Stimulated activated CD4-positive, alpha-beta T cell treated with anti-CD3 and anti-CD28 coated beads, Interleukin-1b, Interleukin-23, amount 100 ng/mL, for 24 hours (primary cell): ENCODE data around the gene SSH2.
"Not testable (repeated sequence)": the region's sequence is repeated elsewhere in the genome, so short reads cannot be mapped to it uniquely, and the experiment has no call there.

Source experiments
- DNase-seq, 4 experiments: peaks; one replicate each; pipeline ENCODE4 v3.0.0-alpha.2; 2020; ENCODE audit warnings: low read depth in 4 of 4, low spot score in 1 of 4

Gene SSH2

DNA sequence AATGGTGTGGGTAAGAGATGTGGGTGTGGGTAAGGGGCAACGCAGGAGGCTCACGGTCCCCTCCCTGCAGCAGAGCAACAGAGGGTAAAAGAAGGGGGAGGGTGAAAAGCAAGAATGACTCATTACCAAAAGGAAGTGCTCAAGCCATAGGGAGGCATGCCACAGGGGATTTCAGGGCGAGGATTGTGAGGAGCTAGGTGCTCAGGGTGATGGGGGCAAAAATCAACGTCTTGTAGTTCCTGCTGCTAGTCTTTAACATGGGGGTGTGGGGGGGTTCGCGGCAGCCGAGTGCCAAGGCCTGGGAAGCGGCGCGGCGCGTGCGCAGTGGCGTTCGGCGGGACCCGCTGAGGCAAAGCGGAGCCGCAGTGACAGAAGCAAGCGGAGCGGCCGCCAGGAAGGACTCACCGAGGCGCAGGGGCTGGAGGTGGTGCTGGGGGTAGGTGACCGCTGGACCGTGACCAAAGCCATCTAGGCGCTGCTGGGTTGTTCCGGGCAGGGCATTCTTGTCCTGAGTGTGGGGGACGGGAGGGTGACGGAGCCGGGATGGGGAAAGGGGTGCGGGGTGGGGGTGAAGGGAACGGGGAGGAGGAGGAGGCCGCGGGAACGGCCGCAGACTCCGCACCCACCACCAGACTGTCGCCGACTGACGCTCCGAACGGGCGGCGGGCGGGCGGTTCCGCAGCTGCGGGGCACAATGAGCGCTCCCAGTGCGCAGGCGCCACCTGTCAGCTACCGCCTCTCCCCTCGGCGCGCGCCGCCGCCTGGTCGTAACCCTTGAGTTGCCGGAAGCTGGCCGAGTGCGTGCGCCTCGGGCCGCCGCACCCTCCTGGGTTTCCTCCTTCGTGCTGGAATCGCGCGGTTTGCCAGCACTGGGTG, at the start of gene SSH2:
TSS of gene SSH2 (minus strand) at position 696 of the 876 bp plus-strand sequence. CDS start at position 468, 228 bp downstream.
- peak; percentile 67 to 84 (median 82) for DNase-seq

- DNase-seq = no peak
These were observed 47.8 kb upstream of the SSH2 start for GRCh38 chr17:29977836-29978235.

GRCh38 chr17:29973005-29973404, 43.0 kb upstream of the SSH2 start:
- no peak for DNase-seq

DNA sequence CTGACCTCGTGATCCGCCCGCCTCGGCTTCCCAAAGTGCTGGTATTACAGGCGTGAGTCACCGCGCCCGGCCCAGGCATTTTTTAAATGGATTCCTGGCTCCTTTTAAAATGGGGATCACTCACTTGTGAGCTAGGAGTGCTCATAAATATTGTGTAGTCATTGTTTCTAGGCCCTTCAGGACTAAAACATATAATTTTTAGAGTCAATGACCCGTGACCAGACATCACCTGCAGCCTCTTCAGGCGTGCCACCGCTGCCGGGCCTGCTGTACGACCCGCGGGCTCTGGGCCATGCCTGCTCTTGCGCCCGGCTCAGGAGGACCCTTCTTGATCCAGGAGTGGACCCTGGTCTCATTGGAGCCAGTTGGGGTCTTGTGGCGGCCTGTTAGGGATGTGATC, 42.2 kb upstream of the SSH2 start:
- no peak for DNase-seq

DNA sequence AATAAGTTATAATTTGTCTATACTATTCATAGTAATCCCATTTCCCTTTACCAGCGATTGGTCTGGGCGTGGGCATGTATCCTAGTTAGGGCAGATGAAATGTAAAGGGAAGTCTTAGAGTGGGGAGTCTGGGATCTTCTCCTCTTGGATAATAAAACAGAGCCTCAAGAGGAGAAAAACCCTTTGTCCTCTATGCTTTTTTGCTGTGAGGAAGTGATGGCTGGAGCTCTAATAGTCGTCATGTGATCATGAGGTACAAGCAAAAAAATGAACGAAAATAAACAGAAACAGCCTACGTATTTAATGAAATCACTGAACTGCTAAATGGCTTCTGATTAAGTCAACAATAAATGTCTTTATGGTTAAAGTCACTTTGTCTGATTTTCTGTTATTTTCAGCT, 38.2 kb upstream of the SSH2 start:
- DNase-seq = no peak

DNA sequence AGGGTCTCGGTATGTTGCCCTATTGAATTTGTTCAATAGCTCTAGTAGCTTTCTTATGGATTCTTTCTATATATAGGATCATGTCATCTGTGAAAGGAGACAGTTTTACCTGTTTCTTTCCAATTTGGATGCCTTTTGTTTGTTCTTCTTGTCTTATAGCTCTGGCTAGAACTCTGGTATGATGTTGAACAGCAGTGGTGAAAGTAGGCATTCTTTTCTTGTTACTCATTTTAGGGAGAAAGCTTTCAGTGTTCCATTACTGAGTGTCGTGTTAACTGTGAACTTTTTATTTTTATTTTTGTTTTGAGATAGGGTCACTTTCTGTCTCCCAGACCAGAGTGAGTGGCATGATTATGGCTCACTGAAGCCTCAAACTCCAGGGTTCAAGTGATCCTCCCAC, 32.6 kb upstream of the SSH2 start:
- no peak for DNase-seq

DNA sequence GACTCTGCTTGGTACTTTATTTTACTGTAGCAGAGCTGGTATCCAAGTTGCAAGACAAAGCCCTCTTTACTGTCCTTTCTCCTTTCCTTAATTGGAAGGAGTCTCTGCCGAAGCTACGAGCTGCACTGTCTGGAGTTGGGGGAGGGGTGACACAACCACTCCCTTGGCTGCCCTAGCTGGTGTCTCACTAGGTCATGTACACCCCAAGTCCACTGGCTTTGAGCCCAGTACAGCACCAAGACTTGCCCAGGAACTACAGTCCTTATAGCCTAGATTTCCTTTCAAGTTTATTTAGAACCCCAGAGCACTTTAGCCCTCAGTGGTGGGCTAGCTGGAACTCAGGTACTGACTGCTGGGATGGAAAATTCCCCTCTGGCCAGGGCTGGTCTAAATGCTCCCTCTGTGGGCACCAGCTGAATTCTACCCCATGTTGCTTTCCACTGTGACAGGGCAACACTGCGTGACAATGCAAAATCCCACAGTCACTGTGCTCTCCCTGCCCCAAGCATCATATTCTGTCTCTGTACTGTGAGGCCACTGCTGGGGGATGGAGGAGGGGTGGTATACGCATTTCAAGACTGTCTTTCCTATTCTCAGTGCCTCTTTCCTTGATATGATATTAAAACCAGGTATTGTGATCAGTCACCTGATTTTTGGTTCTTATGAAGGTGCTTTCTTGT, 29.8 kb upstream of the SSH2 start:
- DNase-seq = no peak

GRCh38 chr17:29958947-29959657, 29.1 kb upstream of the SSH2 start:
- no peak for DNase-seq

DNA sequence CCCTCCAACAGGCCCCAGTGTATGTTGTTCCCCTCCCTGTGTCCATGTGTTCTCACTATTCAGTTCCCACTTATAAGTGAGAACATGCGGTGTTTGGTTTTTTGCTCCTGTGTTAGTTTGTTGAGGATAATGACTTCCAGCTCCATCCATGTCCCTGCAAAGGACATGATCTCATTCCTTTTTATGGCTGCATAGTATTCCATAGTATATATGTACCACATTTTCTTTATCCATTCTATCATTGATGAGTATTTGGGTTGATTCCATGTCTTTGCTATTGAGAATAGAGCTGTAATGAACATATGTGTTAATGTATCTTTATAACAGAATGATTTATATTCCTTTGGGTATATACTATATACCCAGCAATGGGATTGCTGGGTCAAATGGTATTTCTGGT, 27.5 kb upstream of the SSH2 start:
- not testable (repeated sequence) for DNase-seq

DNA sequence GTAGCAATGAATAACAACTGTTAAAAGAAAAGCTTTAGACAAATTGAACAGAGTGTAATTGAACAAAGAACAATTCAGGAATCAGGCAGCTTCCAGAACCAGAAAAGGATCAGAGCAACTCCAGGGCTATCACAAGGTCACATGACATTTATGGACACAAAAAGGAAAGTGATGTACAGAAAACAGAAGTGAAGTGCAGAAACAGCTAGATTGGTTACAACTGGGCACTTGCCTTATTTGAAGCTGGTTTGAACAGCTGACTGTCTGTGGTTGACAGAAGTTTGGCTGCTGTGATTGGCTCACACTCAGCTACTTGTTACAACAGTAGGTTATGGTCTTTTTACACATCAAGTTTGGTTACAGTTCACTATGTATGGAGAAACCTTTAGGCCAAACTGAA, 26.2 kb upstream of the SSH2 start:
- no peak for DNase-seq

DNA sequence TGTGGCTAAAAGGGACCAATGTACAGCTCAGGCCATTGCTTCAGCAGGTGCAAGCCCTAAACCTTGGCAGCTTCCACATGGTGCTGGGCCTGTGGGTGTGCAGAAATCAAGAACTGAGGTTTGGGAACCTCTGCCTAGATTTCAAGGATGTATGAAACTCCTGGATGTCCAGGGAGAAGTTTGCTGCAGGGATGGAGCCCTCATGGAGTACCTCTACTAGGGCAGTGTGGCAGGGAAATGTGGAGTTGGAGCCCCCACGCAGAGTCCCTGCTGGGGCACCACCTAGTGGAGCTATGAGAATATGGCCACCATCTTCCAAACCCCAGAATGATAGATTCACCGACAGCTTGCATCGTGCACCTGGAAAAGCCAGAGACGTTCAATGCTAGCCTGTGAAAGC, 24.4 kb upstream of the SSH2 start:
- DNase-seq = no peak

DNA sequence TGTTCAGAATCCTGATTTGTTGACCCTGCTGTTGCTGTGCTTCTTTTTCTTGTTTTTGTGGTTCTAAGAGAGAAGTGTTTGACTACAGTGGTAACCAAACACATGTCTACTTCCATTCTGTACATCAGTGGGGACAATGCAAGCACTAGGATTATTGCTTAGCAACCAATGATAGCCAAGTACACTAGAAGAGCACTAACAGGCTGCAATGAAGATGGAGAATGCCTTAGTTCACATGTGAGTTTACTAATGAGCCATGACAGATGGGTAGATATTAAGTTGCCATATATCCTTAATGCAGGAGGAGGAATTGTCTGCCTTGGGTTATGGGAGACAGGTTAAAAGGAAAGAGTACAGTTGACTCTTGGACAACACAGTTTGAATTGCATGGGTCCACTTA, 19.7 kb upstream of the SSH2 start:
- no peak for DNase-seq

DNA sequence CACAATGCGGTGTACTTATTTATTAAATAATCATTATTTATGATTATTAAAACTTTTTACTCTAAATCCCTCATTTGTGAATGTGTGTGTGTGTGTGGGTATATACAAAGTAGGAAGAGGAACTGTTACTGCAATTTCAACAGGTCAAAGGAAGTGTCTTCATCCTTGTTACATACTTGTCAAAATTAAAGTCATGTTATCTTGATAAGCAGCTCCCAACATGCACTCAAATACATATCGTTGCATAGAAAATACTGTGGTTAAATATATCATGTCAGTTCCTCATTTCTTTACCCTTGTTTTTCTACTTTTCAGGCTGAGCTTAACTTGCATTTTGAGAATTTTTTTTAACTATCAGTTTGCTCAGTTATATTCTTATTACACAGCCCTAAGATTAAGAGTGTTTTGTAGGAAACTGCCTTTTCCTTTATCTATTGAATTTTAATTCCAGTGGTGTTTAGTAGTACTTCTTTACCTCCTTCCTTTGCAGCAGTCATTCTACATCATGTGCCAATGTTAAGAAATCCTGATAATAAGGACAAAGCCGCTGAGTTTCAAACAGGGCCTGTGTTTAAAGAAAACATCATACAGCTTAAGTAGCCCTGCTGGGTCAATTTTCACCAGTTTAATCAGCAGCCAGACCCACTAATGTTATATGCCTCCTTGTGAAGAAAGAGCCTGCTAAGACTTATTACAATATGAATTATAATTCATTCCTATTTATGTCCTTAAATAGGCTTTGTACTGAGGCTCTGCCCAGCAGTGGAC, 18.6 kb upstream of the SSH2 start:
- DNase-seq = no peak

GRCh38 chr17:29945281-29945680, 15.3 kb upstream of the SSH2 start:
- DNase-seq = no peak

GRCh38 chr17:29941334-29941733, 11.3 kb upstream of the SSH2 start, which contains the start of gene EFCAB5:
TSS of gene EFCAB5 (plus strand) at chr17:29941634. CDS start at chr17:29941797, 163 bp downstream.
- DNase-seq = no peak

GRCh38 chr17:29936724-29937123, 6.7 kb upstream of the SSH2 start:
- no peak for DNase-seq

DNA sequence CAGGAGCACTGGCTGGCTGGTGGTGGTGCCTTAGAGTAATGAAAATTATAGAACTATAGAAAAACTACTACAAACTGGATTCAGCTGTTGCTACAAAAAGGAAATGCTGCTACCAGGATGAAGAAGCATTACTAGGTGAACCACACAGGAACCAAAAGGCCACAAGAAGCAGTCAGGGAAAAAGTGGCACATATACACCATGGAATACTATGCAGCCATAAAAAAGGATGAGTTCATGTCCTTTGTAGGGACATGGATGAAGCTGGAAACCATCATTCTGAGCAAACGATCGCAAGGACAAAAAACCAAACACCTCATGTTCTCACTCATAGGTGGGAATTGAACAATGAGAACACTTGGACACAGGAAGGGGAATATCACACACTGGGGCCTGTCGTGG, 5.9 kb upstream of the SSH2 start:
- not testable (repeated sequence) for DNase-seq

GRCh38 chr17:29933379-29933778, 3.4 kb upstream of the SSH2 start:
- DNase-seq = no peak

DNA sequence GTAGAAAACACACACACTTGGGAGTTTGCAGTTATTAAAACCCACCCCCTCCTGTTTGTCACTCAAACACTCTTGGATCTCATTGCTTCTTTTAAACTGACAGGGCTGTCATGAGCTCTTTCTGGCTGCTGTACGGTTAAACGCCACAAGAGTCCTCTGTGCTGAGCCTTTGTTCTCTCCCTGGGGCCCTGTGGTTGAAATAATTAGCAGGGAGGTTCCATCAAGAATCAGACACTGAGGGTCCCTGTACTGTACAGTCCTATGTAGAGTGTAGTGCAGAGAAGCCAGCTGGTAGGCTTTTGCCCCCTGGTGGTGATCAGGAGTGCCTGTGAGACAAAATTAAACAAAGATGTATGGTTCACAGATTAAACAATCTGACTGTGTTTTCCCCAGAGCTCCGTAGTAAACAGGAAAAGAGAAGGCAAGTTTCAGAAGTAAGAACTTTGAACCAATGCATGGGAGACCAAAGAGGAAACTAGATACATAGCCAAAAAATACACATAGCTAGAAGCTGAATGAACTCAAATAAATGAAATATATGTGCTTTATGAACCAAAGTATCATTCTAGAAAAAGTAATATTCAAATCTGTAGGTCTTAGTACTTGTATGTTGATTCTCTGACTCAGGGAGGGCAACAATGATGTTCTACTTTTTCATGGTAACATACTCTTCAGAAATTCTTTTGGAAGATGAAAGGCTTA, 1.4 kb upstream of the SSH2 start:
- peak in 3 of 4 experiments; percentile 26 to 42 (median 37) for DNase-seq

DNA sequence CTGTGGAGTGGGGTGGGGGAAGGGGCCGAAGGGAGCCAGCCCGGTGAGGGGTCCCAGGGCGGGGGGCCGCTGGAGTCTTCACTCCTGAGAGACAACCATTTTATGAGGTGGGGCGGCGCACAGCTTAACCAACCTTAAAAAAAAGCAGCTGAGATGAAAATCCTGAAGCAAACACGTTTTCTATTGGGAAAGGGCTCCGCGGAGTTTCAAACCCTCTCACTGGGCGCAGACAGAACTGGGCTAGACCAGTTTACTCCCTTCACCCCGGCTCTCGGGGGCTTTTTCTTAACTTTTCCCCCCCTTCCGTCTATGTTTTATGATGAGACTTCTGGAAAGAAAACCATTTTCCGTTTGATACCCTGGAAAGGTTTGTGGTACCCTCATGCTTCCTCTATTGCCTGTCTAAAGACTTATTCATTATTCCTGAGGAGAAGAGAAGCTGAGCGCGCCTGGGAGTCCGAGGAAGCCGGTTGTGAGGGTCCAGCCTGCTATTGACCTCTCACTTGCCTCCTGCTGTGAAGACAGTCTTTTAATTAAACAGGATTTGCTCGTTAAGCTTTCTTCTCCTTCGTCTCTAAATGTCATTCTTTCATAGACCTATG, 482 bp upstream of the SSH2 start:
- no peak for DNase-seq
